GM12878 (cell line): ENCODE data around the gene THSD4.

Experiments used
- BCL3 ChIP-seq: IDR thresholded peaks from 2 replicates; pipeline ENCODE4 v1.6.1; 2011; ENCODE audit warnings: borderline replicate concordance, low read depth, mild to moderate bottlenecking, moderate library complexity, low read length; ENCODE audit not compliant: insufficient read depth, poor library complexity, severe bottlenecking
- EZH2 ChIP-seq: IDR thresholded peaks from 2 replicates; pipeline ENCODE4 v1.6.1; 2012; ENCODE audit warnings: low read depth, mild to moderate bottlenecking, control low read depth, inconsistent platforms, low read length, borderline replicate concordance; ENCODE audit not compliant: control insufficient read depth
- GATAD2B ChIP-seq: fragments of 450-650 bp; conservative IDR thresholded peaks from 2 replicates; pipeline ENCODE4 v1.6.1; 2017; ENCODE audit warnings: low read depth, mild to moderate bottlenecking, moderate library complexity
- NBN ChIP-seq: fragments of 450-650 bp; IDR thresholded peaks from 2 replicates; pipeline ENCODE4 v1.6.1; 2016
- TF ChIP-seq, protein P1 (sequence below), 3 experiments: IDR thresholded peaks in 2 of 3; conservative IDR thresholded peaks in 1 of 3; 2 replicates each; pipeline ENCODE4 v1.5.1; 2011; ENCODE audit warnings: low read depth in 3 of 3, low read length in 3 of 3, mild to moderate bottlenecking in 3 of 3, control low read depth in 2 of 3, moderate library complexity in 2 of 3, inconsistent platforms in 1 of 3, mixed read lengths in 1 of 3; ENCODE audit not compliant: control insufficient read depth in 2 of 3, insufficient read depth in 1 of 3; ENCODE audit errors: extremely low read depth in 1 of 3
- TF ChIP-seq, protein P2 (sequence below): IDR thresholded peaks from 2 replicates; pipeline ENCODE4 v1.6.1; 2012; ENCODE audit warnings: mild to moderate bottlenecking, low read depth, low read length

GRCh38 chr15:71517751-71518150 is 402.5 kb downstream of the THSD4 start:
- TF ChIP-seq EZH2 (no peak), BCL3 (no peak), NBN (no peak), GATAD2B (no peak)
- TF ChIP-seq, protein P1, sequence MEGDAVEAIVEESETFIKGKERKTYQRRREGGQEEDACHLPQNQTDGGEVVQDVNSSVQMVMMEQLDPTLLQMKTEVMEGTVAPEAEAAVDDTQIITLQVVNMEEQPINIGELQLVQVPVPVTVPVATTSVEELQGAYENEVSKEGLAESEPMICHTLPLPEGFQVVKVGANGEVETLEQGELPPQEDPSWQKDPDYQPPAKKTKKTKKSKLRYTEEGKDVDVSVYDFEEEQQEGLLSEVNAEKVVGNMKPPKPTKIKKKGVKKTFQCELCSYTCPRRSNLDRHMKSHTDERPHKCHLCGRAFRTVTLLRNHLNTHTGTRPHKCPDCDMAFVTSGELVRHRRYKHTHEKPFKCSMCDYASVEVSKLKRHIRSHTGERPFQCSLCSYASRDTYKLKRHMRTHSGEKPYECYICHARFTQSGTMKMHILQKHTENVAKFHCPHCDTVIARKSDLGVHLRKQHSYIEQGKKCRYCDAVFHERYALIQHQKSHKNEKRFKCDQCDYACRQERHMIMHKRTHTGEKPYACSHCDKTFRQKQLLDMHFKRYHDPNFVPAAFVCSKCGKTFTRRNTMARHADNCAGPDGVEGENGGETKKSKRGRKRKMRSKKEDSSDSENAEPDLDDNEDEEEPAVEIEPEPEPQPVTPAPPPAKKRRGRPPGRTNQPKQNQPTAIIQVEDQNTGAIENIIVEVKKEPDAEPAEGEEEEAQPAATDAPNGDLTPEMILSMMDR (IDR thresholded peaks at IDR 0.05 in 2 of 3, conservative IDR thresholded peaks at IDR 0.05 in 1 of 3; ENCODE audit: control insufficient read depth in 2 of 3, extremely low read depth in 1 of 3, insufficient read depth in 1 of 3, low read depth in 3 of 3, low read length in 3 of 3): no peak
- TF ChIP-seq, protein P2, sequence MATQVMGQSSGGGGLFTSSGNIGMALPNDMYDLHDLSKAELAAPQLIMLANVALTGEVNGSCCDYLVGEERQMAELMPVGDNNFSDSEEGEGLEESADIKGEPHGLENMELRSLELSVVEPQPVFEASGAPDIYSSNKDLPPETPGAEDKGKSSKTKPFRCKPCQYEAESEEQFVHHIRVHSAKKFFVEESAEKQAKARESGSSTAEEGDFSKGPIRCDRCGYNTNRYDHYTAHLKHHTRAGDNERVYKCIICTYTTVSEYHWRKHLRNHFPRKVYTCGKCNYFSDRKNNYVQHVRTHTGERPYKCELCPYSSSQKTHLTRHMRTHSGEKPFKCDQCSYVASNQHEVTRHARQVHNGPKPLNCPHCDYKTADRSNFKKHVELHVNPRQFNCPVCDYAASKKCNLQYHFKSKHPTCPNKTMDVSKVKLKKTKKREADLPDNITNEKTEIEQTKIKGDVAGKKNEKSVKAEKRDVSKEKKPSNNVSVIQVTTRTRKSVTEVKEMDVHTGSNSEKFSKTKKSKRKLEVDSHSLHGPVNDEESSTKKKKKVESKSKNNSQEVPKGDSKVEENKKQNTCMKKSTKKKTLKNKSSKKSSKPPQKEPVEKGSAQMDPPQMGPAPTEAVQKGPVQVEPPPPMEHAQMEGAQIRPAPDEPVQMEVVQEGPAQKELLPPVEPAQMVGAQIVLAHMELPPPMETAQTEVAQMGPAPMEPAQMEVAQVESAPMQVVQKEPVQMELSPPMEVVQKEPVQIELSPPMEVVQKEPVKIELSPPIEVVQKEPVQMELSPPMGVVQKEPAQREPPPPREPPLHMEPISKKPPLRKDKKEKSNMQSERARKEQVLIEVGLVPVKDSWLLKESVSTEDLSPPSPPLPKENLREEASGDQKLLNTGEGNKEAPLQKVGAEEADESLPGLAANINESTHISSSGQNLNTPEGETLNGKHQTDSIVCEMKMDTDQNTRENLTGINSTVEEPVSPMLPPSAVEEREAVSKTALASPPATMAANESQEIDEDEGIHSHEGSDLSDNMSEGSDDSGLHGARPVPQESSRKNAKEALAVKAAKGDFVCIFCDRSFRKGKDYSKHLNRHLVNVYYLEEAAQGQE: no peak
